Nephron progenitor cell (in vitro differentiated cells): ENCODE data around the gene PIP5KL1.

ENCODE experiments used
- DNase-seq: peaks from one replicate; pipeline ENCODE4 v3.0.0; 2021
- H3K27ac Mint-ChIP-seq: 2 replicates; pipeline ENCODE4 v1.8.0; 2021; ENCODE audit warnings: mild to moderate bottlenecking, moderate library complexity, mixed read lengths
- H3K27me3 Mint-ChIP-seq: 2 replicates; pipeline ENCODE4 v1.8.0; 2021; ENCODE audit warnings: mild to moderate bottlenecking, low read depth, mixed read lengths; ENCODE audit not compliant: poor library complexity
- H3K36me3 Mint-ChIP-seq: 2 replicates; pipeline ENCODE4 v1.8.0; 2021; ENCODE audit warnings: low read depth, mixed read lengths
- H3K4me1 Mint-ChIP-seq: 2 replicates; pipeline ENCODE4 v1.8.0; 2021; ENCODE audit warnings: mixed read lengths
- H3K4me3 Mint-ChIP-seq: 2 replicates; pipeline ENCODE4 v1.8.0; 2021; ENCODE audit warnings: mild to moderate bottlenecking, moderate library complexity, mixed read lengths
- H3K9me3 Mint-ChIP-seq: 2 replicates; pipeline ENCODE4 v1.8.0; 2021; ENCODE audit warnings: mild to moderate bottlenecking, moderate library complexity, mixed read lengths
- CTCF ChIP-seq: fragments of 200-600 bp; sonication (generic); IDR thresholded peaks from 2 replicates; pipeline ENCODE4 v1.5.0; 2021; ENCODE audit warnings: antibody characterized with exemption

The PIP5KL1 gene

DNA sequence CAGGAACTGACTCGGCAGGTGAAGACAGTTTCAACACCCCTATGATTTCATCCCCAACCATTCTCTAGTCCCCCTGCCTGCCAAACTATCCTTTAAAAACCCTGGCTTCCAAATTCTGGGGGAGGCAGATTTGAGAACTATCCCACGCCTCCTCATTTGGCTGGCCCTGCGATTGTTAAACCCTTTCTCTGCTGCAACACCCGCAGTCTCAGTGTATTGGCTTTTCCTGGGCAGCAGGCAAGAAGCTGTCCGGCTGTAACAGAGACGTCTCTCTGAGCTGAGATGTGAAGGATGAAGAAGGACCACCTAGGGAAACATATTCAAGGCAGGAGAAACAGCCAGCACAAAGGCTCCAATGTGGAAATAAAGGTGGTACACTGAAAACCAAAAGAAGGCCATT lies 37.7 kb downstream of the PIP5KL1 start:
- H3K9me3 Mint-ChIP-seq: peaks cover 34% of the 10 kb centered on the region
- no peak for DNase-seq
- no peak overlapping the region for H3K4me3 Mint-ChIP-seq
- H3K36me3 Mint-ChIP-seq: peaks cover 76% of the 10 kb centered on the region
- H3K27ac Mint-ChIP-seq: no peak overlapping the region
- peaks cover 3% of the 10 kb centered on the region for H3K27me3 Mint-ChIP-seq
- peaks cover 26% of the 10 kb centered on the region for H3K4me1 Mint-ChIP-seq
- no peak for TF ChIP-seq CTCF

DNA sequence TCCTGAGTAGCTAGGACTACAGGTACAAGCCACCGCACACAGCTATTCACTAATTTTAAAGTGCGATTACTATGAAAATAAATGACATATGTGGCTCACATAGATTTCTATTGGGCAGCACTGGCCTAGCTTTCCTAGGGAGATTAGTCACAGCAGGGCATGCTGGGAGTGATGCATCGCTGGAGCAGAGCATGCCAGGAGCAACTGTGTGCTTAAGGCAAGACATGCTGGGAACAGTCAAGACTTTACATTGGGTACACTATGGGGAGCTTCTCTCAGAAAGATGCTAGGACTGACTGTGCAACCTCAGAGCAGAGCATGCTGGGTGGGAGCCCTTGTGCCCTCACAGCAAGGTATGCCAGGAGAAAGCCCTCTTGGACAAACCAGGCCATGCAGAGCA lies 40.5 kb downstream of the PIP5KL1 start:
- TF ChIP-seq CTCF: no peak

GRCh38 chr9:127887792-127888191 lies 42.8 kb downstream of the PIP5KL1 start:
- peaks cover 6% of the 10 kb centered on the region for H3K9me3 Mint-ChIP-seq
- H3K36me3 Mint-ChIP-seq: peaks cover 62% of the 10 kb centered on the region
- H3K4me1 Mint-ChIP-seq: peaks cover 39% of the 10 kb centered on the region
- peaks cover 3% of the 10 kb centered on the region for H3K27me3 Mint-ChIP-seq
- TF ChIP-seq CTCF: peak; percentile 25
- no peak overlapping the region for H3K4me3 Mint-ChIP-seq
- no peak for DNase-seq
- H3K27ac Mint-ChIP-seq: peak overlapping the region; percentile 22

More for the DNA sequence above, 40.5 kb downstream of the PIP5KL1 start:
- Mint-ChIP-seq H3K4me3 (no peak overlapping the region), H3K9me3 (peaks cover 28% of the 10 kb centered on the region), H3K4me1 (peaks cover 26% of the 10 kb centered on the region), H3K27ac (no peak overlapping the region), H3K27me3 (peaks cover 3% of the 10 kb centered on the region), H3K36me3 (peaks cover 74% of the 10 kb centered on the region)
- no peak for DNase-seq

DNA sequence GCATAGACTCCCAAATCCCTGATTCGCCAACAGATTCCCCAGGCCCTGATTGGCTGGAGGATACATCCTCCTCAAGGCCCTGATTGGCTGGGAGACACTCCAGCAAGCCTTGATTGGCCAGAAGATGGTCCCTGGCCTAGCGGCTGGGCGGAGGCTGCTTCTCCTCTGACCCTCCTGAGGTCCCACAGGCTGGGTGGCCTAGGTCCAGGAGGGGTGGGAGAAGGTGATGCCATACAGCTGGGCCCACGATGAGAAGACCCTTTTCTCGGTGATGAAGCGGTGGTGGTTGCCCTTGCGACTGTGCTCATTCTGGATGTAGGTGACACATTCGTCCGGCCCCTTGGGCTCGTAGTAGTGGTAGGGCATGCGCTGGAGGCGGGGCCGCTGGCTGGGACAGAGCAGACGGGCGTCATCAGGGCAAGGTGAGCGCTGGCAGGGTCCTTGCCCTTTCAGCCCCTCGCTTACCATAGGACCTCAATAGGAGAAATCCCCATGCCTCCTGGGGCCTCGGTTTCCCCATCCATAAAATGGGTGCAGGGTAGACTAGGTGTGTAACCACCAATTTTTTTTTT lies 44.1 kb downstream of the PIP5KL1 start:
- Mint-ChIP-seq H3K27ac (peak overlapping the region; percentile 68), H3K36me3 (peaks cover 52% of the 10 kb centered on the region), H3K4me1 (peaks cover 44% of the 10 kb centered on the region), H3K27me3 (peaks cover 3% of the 10 kb centered on the region), H3K4me3 (no peak overlapping the region), H3K9me3 (no peaks in the 10 kb centered on the region)
- no peak for DNase-seq
- no peak for TF ChIP-seq CTCF

- peaks cover 3% of the 10 kb centered on the region for H3K27me3 Mint-ChIP-seq
- no peak overlapping the region for H3K4me3 Mint-ChIP-seq
- H3K9me3 Mint-ChIP-seq: no peaks in the 10 kb centered on the region
- TF ChIP-seq CTCF: no peak
- H3K27ac Mint-ChIP-seq: peak overlapping the region; percentile 68
- peaks cover 49% of the 10 kb centered on the region for H3K36me3 Mint-ChIP-seq
- no peak for DNase-seq
- H3K4me1 Mint-ChIP-seq: peaks cover 49% of the 10 kb centered on the region
Measured at GRCh38 chr9:127885508-127886281, 44.9 kb downstream of the PIP5KL1 start.
